GM12892 (cell line): ENCODE results near the gene PDE1C.

ENCODE experiments used
- DNase-seq: peaks from one replicate; pipeline ENCODE4 v3.0.0; 2011; ENCODE audit not compliant: insufficient read length
- FAIRE-seq: peaks from 2 replicates; lab custom pipeline; 2011; peaks lifted over from hg19 to GRCh38; lab: Jason Lieb, UNC
- POLR2A ChIP-seq: IDR thresholded peaks from 2 replicates; pipeline ENCODE4 v1.6.1; 2011; ENCODE audit warnings: low read depth, low read length, control low read depth
- POLR2AphosphoS5 ChIP-seq: IDR thresholded peaks from 2 replicates; pipeline ENCODE4 v1.6.1; 2011; ENCODE audit warnings: low read depth, low read length, control low read depth
- TAF1 ChIP-seq: IDR thresholded peaks from 2 replicates; pipeline ENCODE4 v1.6.1; 2011; ENCODE audit warnings: low read depth, mild to moderate bottlenecking, control low read depth, low read length, borderline replicate concordance

Gene PDE1C

DNA sequence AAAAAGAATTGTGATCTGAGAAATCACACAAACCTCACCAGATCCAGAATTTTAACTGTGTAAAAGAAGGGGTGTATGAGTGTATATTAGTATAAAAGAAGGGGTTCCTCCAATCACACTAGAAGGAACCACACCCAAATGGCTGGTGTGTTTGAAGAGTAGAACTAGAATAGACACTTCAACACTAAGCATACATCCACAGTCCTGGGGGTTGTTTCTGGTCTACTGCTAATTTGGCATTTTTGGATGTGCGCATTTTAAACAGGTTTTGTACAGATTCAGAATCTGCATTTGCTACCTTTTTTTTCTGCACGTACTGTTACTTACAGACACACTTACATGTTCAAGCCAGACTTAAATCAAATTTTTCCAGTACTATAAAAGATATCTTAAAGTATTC lies 64.6 kb downstream of the PDE1C start:
- TF ChIP-seq POLR2A: no peak
- TF ChIP-seq POLR2AphosphoS5: no peak
- no peak for TF ChIP-seq TAF1
- no peak for DNase-seq
- FAIRE-seq: no peak

DNA sequence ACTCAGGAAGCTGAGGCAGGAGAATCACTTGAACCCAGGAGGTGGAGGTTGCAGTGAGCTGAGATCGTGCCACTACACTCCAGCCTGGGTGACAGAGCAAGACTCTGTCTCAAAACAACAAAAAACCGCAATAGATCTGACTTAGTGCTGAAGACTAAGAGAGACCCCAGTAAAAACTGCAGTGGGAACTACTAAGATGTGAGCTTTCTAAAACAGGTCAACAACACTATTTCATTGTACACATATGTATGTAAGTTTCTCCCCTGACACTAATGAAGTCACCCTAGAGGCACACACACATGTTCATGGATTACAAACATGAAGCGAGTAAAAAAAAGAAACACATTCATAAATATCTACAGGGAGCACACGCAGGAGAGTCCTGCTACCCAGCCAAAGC lies 68.3 kb downstream of the PDE1C start:
- no peak for FAIRE-seq
- DNase-seq: no peak
- TF ChIP-seq TAF1: no peak
- no peak for TF ChIP-seq POLR2A
- no peak for TF ChIP-seq POLR2AphosphoS5

DNA sequence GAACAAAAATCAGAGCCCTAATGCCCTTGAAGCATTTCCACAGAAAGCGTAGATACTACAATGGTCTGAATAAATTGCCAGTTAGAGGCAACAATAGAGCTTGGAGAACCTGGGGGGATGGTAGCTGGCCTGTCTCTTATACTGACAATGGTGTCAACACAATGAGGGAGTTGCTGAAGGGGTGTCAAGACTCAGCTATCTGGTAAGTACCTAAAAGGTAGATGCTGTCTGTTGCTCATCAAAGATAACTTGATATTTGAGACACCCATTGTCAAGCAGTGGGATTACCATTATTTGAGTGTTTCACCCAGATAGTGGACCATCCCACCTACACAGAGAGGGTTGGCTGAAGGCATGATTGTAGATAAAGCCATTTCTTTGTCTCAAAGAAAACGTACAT lies 72.8 kb downstream of the PDE1C start:
- FAIRE-seq (no peak), DNase-seq (no peak)
- TF ChIP-seq TAF1 (no peak), POLR2AphosphoS5 (no peak), POLR2A (no peak)

DNA sequence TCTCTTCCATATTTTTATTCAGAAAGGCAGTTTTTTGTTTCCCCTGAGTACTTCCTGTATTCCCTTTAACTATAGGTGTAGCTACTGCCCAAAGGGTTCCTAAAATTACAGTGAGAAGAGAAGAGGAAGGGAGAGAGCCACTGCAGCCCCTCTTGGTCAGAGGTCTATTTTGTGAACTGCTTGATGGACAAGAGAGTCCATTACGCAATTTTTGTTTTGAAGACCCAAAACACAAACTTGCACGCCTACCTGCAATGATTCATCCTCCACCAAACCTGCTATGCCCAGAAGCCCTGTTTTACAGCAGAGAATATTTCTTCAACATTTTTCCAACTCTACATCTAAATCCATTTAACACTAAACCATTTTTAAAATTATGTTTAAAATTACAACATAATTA lies 75.1 kb downstream of the PDE1C start:
- DNase-seq (no peak), FAIRE-seq (no peak)
- TF ChIP-seq POLR2AphosphoS5 (no peak), POLR2A (no peak), TAF1 (no peak)

DNA sequence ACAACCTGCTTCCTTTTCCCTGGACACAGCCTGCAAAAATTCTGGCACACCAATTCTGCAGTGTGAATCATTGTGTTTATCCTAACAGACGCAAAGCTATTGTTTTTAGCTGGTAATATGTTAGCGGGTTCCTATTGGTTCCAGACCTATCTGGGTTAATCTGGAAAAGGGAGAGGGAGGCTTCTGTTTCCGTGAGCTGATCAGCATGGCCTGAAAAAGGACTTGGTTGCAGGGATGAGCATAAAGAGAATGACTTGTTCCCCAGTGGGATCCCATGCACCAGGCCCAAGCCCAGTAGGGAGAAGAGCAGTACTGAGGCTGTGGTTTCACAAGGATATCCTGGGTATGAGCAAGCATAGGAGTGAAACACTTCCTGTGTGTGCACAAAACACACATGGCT lies 78.4 kb downstream of the PDE1C start:
- FAIRE-seq (no peak), DNase-seq (no peak)
- TF ChIP-seq POLR2AphosphoS5 (no peak), TAF1 (no peak), POLR2A (no peak)

DNA sequence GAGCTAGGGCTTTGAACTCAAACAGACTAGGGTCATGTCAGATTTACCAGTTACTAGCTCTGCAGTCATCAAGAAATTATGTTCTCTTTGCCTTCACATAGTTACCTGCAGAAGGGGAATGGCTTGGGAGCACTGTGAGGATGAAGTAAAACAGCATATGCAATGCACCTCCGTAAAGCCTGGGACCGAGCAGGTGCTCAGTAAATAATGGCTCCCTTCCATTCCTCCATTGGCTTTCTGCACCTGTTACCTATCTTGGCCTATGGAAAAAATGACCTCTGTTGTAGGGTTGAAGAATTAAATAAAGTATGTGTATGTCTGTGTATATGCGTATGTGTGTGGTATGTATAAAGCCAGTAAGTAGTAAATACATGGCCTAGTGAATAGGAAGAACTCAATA lies 78.8 kb downstream of the PDE1C start:
- no peak for FAIRE-seq
- DNase-seq: no peak

DNA sequence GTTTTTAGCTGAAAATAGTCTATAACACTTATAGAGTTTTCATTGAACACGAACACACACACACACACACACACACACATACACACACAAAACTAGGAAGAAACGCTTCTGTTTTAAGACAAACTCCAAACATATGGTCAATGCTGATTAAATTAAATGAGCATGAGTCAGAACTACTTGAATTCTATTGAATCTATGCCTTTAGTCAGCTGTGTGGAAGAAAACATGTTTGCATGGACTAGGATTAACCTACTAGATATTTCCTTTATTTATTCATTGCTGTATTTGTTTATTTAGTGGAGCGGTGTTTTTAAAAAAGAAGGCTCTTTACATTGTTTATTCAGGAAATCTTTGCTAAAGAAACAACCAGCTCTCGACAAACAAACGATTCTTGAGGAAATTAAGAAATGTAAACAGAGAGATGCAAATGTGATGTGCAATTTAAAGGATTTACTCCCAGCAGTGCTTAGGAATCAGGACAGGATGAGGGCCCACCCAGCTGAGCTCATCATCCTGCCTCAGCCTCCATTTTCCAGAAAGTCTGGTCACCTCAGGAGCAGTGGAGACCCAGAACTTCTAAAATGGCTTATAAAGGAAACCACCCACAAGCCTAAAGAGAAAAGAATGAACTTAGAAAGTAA lies 83.2 kb downstream of the PDE1C start:
- TF ChIP-seq POLR2AphosphoS5 (no peak), TAF1 (no peak), POLR2A (no peak)
- DNase-seq (no peak), FAIRE-seq (no peak)

More for the DNA sequence above, 78.8 kb downstream of the PDE1C start:
- TF ChIP-seq TAF1 (no peak), POLR2AphosphoS5 (no peak), POLR2A (no peak)

DNA sequence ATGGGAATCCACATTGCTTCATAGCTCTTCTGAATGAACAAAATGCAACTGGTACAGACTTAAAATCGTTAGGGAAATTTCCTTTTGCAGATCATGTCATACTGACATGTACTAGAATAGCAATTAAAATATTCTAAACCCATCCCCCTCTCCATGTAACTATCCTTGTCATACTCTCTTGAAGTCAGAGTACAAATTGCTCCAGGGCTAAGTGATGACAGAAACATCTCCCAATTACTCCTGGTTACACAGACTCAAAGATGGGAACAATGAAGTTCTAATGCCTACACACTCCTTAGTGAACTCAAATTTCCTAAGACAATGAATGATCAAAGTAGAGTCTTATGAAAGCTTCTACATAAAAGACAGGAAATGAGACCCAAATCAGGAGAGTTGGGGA lies 87.2 kb downstream of the PDE1C start:
- DNase-seq: no peak
- no peak for FAIRE-seq
- no peak for TF ChIP-seq POLR2AphosphoS5
- TF ChIP-seq POLR2A: no peak
- TF ChIP-seq TAF1: no peak

DNA sequence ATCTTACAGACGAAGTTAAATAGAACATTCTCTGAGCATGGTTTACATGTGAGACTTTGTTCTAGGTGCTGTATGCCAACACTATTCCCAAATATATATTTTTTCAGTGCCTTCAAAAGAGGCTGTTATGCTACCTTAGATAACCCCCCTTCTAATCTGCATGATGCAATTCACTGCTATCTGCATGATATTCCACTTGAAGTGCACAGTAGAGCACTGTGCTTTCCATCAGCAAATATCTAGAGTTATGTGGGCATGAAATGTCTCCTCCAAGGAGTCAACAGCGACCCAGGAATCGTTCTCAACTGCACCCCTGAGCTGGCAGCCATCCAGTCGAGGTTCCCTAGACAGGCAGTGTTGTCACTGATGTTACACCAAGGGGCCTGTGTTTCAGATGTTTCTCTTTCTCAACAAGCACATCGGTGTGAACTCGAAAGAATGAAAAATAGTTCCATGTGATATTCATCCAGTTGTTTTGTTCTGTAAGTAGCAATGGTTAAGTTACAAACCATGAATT lies 88.3 kb downstream of the PDE1C start:
- FAIRE-seq (no peak), DNase-seq (no peak)
- TF ChIP-seq POLR2AphosphoS5: no peak
- TF ChIP-seq TAF1: no peak
- TF ChIP-seq POLR2A: no peak

DNA sequence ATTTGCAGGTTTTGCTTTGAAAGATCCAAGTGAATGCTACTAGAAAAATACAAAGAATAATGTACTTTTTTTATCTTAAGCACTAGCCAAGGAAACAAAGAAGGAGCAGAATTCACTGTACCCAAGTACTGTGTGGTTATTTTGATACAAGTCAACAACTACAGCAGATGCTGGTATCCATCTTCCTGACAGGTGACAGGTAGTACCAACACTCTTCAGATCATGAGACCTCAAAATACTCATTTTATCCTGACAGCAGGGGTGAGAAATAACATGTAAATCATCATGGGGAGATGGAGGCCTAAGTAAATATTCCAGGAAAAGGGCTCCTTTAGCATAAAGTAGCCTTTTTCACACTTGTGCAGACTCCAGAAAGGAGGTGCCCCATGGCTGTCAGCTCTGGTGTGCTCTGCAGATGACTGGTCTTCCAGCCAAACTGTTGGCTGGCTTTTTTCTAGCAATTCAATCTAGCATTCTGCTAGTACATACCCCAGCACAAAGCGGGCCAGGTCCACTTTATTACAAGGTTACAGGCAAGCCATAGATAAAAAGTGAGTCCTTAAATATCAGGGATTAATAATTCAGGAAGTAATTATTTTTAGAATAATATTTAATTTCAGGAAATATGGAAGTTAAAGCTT lies 90.4 kb downstream of the PDE1C start:
- FAIRE-seq: no peak
- TF ChIP-seq POLR2AphosphoS5 (no peak), POLR2A (no peak), TAF1 (no peak)
- DNase-seq: no peak

DNA sequence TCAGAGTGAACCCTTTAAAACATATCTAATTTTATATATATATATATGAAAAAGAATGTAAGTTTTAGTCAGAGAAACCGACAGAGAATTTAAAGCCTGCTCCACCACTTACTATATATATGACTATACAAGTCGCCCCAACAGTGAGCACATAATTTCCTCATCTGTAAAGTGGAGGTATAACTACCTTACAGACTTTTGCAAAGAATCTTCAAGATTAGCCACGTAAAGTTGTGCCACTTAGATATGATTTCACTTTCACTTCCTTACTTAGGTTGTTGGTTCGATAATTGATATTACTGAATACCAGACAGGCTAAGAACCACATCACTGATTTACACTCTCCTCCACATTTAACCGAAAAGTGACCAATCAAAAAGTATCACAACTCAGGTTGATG lies 94.7 kb downstream of the PDE1C start:
- TF ChIP-seq POLR2AphosphoS5: no peak
- no peak for TF ChIP-seq POLR2A
- no peak for TF ChIP-seq TAF1
- no peak for DNase-seq
- FAIRE-seq: no peak

DNA sequence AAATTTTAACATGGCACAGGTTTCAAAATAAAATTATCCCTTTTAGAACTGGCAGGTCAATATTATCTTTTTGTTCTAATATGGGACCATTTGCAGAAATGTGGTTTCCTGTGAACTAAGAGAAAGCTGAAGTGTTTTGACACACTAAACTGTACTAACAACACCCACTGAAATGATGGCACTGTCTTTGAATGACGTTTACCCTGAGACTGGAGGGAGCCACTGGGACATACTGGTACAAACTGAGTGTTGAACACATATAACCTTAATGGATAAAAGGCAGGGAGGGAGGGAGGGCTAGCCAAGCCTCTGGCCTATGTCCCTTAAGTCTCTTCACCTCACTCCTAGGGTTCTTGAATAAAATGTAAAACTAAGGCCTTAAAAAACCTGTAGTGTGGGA lies 95.9 kb downstream of the PDE1C start:
- no peak for DNase-seq
- TF ChIP-seq TAF1: no peak
- no peak for TF ChIP-seq POLR2AphosphoS5
- no peak for TF ChIP-seq POLR2A
- FAIRE-seq: no peak
